Heart left ventricle (tissue), 16 donors: Measurements from ENCODE around the gene CERCAM. TPM values are rescaled to one million over a fixed set of nuclear protein-coding genes. Genes with fewer than 3 reads are reported as not detected.
"Not testable (repeated sequence)": the region's sequence is repeated elsewhere in the genome, so short reads cannot be mapped to it uniquely, and the experiment has no call there.

Source experiments
- ATAC-seq, 4 donors: fragments of 200-7000 bp; cut with Tn5 transposase; one replicate each; pipeline ENCODE4 v1.9.1; 2020 to 2022; ENCODE audit warnings: moderate library complexity in 4 of 4, mild to moderate bottlenecking in 3 of 4, moderate number of reproducible peaks in 1 of 4
- DNase-seq, 5 donors: peaks; one replicate each; pipeline ENCODE4 v3.0.0-alpha.2; 2020
- H3K27ac ChIP-seq, 12 donors: fragments of 200-600 bp; sonication (generic) in 4 of 12; one replicate each; pipeline versions ENCODE4 v1.5.0 to v1.8.0; 2016 to 2022; ENCODE audit warnings: mild to moderate bottlenecking in 2 of 12
- H3K27me3 ChIP-seq, 9 donors: fragments of 200-600 bp; sonication (generic) in 2 of 9; one replicate each; pipeline versions ENCODE4 v1.5.1 to v1.8.0; 2016 to 2022; ENCODE audit warnings: mild to moderate bottlenecking in 3 of 9
- H3K36me3 ChIP-seq, 9 donors: fragments of 200-600 bp; sonication (generic) in 2 of 9; one replicate each; pipeline versions ENCODE4 v1.5.0 to v1.8.0; 2018 to 2022; ENCODE audit warnings: mild to moderate bottlenecking in 2 of 9
- H3K4me1 ChIP-seq, 12 donors: fragments of 200-600 bp; sonication (generic) in 4 of 12; one replicate each; pipeline versions ENCODE4 v1.5.0 to v1.8.0; 2016 to 2022; ENCODE audit warnings: mild to moderate bottlenecking in 3 of 12
- H3K4me3 ChIP-seq, 12 donors: fragments of 200-600 bp; sonication (generic) in 4 of 12; one replicate each; pipeline versions ENCODE4 v1.5.0 to v1.8.0; 2017 to 2022; ENCODE audit warnings: mild to moderate bottlenecking in 9 of 12, moderate library complexity in 4 of 12
- H3K9me3 ChIP-seq, 12 donors: fragments of 200-600 bp; sonication (generic) in 4 of 12; one replicate each; pipeline versions ENCODE4 v1.5.0 to v1.8.0; 2016 to 2022; ENCODE audit warnings: mild to moderate bottlenecking in 1 of 12
- POLR2A ChIP-seq, 2 donors: fragments of 450-650 bp; IDR thresholded peaks; one replicate each; pipeline ENCODE4 v1.6.1; 2017; ENCODE audit warnings: antibody characterized with exemption in 2 of 2, mild to moderate bottlenecking in 2 of 2, moderate library complexity in 2 of 2
- WGBS, 4 donors: extraction: QIAGEN DNeasy Blood & Tissue Kit in 2 of 4; methylation state at CpG; one replicate each; pipeline versions ENCODE4 v1.1.5 to v1.1.7; 2013 to 2018; 5-methylcytosine and 5-hydroxymethylcytosine counted together
- intact Hi-C, 10 donors: fragments of 100-400 bp; cut with DNase I; formaldehyde crosslinking; loops; one replicate each; pipeline versions ENCODE4 v1.11.1 to v1.14.2; 2022
- polyA plus RNA-seq, 2 donors: library from polyadenylated mRNA; stranded (reverse); fragments of 200-250 nt; gene quantifications; one replicate each; pipeline ENCODE4 v1.2.3, GENCODE V29; 2013
- total RNA-seq, 9 donors: library from RNA; depleted of rRNA in 2 of 9; stranded (reverse); fragments of >200 nt in 2 of 9; fragmentation: NEBNext Ultra II Directional in 3 of 9; extraction: Animal tissue kit (Norgen Biotek cat#: 25700) in 3 of 9; gene quantifications; one replicate each; pipeline versions ENCODE4 v1.1.0 to v1.2.4, GENCODE V29; 2016 to 2023
- TF ChIP-seq, protein P1 (sequence below), 12 donors: fragments of 200-600 bp; sonication (generic) in 4 of 12; IDR thresholded peaks; one replicate each; pipeline versions ENCODE4 v1.5.0 to v1.8.0; 2018 to 2022; ENCODE audit warnings: antibody characterized with exemption in 12 of 12, mild to moderate bottlenecking in 5 of 12
- donor health status: ischemic (EF 13 %, LVEDD 7.1; RV severe dilation, severe dysfunction).
- donor health status: healthy with polysubstance abuse.
- donor health status: DM: no; HTN: yes; CAD: no.
- donor health status: DM: no; HTN: no; CAD: no.
- donor health status: ischemic (EF 25% LVEDD 6.9; RV normal size, moderate dysfunction).
- donor health status: ischemic (EF 25% LVEDD 5.7; RV mildly dilated, moderate dysfunction).
- donor health status: healthy.
- donor health status: DM: yes; HTN: yes; CAD: no.
- donor health status: ischemic (EF 35%, LVEDD 5.7; RV mildly dilated, moderate dysfunction).
- donor health status: nonischemic (EF 11% LVEDD 7.7; RV severe dilation, severe dysfunction).
- donor health status: DM: yes; HTN: yes; CAD: no.
- donor health status: PGD.
- donor health status: ischemic (EF 29% LVEDD 5.4; RV normal size, mild dysfunction).
- donor health status: nonischemic (EF 23%, LVEDD 6.1; RV moderate dilation, normal function).

CERCAM gene
- total and polyA plus RNA-seq, 11 donors = 5.3 to 30.0 (median 11.4) TPM

GRCh38 chr9:128412120-128412790, 8.4 kb upstream of the CERCAM start:
- 11 to 14% (median 12%) methylated on average over 11 to 13 of the region's 13 CpGs for WGBS, 4 donors
- Histone ChIP-seq H3K9me3 (no peaks in the 10 kb centered on the region), H3K27me3 (peaks cover 0 to 60% (median 15%) of the 10 kb centered on the region in 9 donors), H3K4me3 (no peak overlapping the region), H3K4me1 (peaks cover 0 to 13% (median 0%) of the 10 kb centered on the region in 12 donors), H3K27ac (no peak overlapping the region), H3K36me3 (no peaks in the 10 kb centered on the region)
- DNase-seq (peak in 2 of 5 donors; percentile 26 to 35), ATAC-seq (peak in 3 of 4 donors; percentile 28 to 65 (median 49))
- intact Hi-C loops = loop anchor here in 7 of 10 donors (1.0 to 5.0 kb wide), 5 partner anchors 40 to 115 kb away; partner anchors contain the start of gene URM1 (in 1 of the 7)
- TF ChIP-seq, protein P1, sequence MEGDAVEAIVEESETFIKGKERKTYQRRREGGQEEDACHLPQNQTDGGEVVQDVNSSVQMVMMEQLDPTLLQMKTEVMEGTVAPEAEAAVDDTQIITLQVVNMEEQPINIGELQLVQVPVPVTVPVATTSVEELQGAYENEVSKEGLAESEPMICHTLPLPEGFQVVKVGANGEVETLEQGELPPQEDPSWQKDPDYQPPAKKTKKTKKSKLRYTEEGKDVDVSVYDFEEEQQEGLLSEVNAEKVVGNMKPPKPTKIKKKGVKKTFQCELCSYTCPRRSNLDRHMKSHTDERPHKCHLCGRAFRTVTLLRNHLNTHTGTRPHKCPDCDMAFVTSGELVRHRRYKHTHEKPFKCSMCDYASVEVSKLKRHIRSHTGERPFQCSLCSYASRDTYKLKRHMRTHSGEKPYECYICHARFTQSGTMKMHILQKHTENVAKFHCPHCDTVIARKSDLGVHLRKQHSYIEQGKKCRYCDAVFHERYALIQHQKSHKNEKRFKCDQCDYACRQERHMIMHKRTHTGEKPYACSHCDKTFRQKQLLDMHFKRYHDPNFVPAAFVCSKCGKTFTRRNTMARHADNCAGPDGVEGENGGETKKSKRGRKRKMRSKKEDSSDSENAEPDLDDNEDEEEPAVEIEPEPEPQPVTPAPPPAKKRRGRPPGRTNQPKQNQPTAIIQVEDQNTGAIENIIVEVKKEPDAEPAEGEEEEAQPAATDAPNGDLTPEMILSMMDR (IDR thresholded peaks at IDR 0.05) = peak; percentile 33 to 68 (median 57)
- TF ChIP-seq POLR2A (IDR thresholded peaks at IDR 0.05) = no peak

DNA sequence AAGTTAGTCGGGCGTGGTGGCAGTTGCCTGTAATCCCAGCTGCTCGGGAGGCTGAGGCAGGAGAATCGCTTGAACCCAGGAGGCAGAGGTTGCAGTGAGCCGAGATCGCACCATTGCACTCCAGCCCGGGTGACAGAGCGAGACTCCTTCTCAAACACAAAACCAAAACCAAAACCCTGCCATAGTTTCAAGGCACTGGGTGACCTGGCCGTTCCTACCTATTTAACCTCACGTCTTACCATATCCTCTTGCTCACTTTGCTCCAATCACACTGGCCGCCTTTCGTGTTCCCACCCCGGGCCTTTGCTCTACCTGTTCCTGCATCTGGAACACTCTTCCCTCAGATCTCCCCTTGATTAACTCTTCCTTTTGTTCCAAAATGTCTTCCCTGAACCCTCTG, 6.9 kb upstream of the CERCAM start:
- not testable (repeated sequence) for H3K36me3 ChIP-seq, H3K27ac ChIP-seq, H3K4me1 ChIP-seq, ATAC-seq, DNase-seq, H3K4me3 ChIP-seq, H3K9me3 ChIP-seq
- peaks cover 0 to 55% (median 17%) of the 10 kb centered on the region in 9 donors for H3K27me3 ChIP-seq
- intact Hi-C loops = loop anchor here in 6 of 10 donors (2.0 to 5.0 kb wide), 5 partner anchors 41 to 116 kb away; partner anchors contain the start of gene URM1 (in 1 of the 6)
- WGBS, 4 donors = 86 to 89% (median 86%) methylated on average over 13 of the region's 13 CpGs

DNA sequence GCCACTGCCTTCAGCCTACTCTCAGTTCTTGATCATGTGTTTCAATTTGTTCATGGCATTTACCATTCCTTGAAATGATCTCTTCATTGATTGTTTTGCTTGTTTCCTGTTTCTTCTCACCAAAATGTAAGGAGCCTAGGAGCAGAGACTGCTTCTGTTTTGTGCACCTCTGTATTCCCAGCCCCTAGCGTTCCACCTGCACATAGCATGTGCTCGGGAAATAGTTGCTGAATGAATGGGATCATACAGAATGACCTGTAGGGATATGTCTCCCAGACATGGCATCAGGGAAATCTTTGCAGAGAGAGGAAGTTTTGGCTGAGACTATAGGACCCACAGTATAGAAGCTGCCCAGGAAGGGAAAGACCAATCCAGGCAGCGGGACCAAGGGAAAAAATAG, 6.2 kb upstream of the CERCAM start:
- Histone ChIP-seq H3K4me1 (peaks cover 0 to 16% (median 7%) of the 10 kb centered on the region in 12 donors), H3K9me3 (no peaks in the 10 kb centered on the region), H3K27ac (no peak overlapping the region), H3K27me3 (peaks cover 0 to 50% (median 17%) of the 10 kb centered on the region in 9 donors), H3K36me3 (no peaks in the 10 kb centered on the region), H3K4me3 (no peak overlapping the region)
- no peak for DNase-seq
- no peak for TF ChIP-seq POLR2A (IDR thresholded peaks at IDR 0.05)
- TF ChIP-seq, protein P1 (IDR thresholded peaks at IDR 0.05) = no peak
- no peak for ATAC-seq
- 56 to 58% (median 57%) methylated on average over 3 of the region's 3 CpGs for WGBS, 4 donors
- intact Hi-C loops = loop anchor here in 5 of 10 donors (2.0 to 5.0 kb wide), 4 partner anchors 42 to 117 kb away; partner anchors contain the start of gene URM1 (in 1 of the 5)

GRCh38 chr9:128415281-128415680, 5.4 kb upstream of the CERCAM start:
- Histone ChIP-seq H3K4me3 (no peak overlapping the region), H3K36me3 (no peaks in the 10 kb centered on the region), H3K9me3 (no peaks in the 10 kb centered on the region), H3K4me1 (peaks cover 0 to 24% (median 14%) of the 10 kb centered on the region in 12 donors), H3K27ac (no peak overlapping the region), H3K27me3 (peaks cover 0 to 50% (median 17%) of the 10 kb centered on the region in 9 donors)
- no peak for DNase-seq
- intact Hi-C loops = loop anchor here in 2 of 10 donors (2.0 to 5.0 kb wide), 2 partner anchors 50 to 53 kb away; no protein-coding TSS in a partner anchor
- TF ChIP-seq POLR2A (IDR thresholded peaks at IDR 0.05) = no peak
- TF ChIP-seq, protein P1 (IDR thresholded peaks at IDR 0.05) = no peak
- no peak for ATAC-seq
- 78 to 84% (median 81%) methylated on average over 2 of the region's 2 CpGs for WGBS, 4 donors
